Measurements from ENCODE around the gene CD274. TPM values are rescaled to one million over a fixed set of nuclear protein-coding genes. Genes with fewer than 3 reads are reported as not detected.

The CD274 gene
- total RNA-seq, 1 experiment from 2014 or later: 0.42 TPM

GRCh38 chr9:5428794-5429528, 21.4 kb upstream of the CD274 start (continued):
- TF ChIP-seq, protein P1, sequence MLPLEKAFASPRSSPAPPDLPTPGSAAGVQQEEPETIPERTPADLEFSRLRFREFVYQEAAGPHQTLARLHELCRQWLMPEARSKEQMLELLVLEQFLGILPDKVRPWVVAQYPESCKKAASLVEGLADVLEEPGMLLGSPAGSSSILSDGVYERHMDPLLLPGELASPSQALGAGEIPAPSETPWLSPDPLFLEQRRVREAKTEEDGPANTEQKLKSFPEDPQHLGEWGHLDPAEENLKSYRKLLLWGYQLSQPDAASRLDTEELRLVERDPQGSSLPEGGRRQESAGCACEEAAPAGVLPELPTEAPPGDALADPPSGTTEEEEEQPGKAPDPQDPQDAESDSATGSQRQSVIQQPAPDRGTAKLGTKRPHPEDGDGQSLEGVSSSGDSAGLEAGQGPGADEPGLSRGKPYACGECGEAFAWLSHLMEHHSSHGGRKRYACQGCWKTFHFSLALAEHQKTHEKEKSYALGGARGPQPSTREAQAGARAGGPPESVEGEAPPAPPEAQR (CRISPR knock-in tag; IDR thresholded peaks at IDR 0.05): no peak
- TF ChIP-seq ZNF281 (CRISPR knock-in tag; IDR thresholded peaks at IDR 0.05) (no peak), JAZF1 (CRISPR knock-in tag; IDR thresholded peaks at IDR 0.05) (no peak), MXD4 (CRISPR knock-in tag; IDR thresholded peaks at IDR 0.05; ENCODE audit: borderline replicate concordance) (no peak), ZNF671 (CRISPR knock-in tag; IDR thresholded peaks at IDR 0.05) (no peak), RORB (CRISPR knock-in tag; IDR thresholded peaks at IDR 0.05) (no peak), ZNF219 (CRISPR knock-in tag; IDR thresholded peaks at IDR 0.05; ENCODE audit: borderline replicate concordance) (no peak), ELF4 (CRISPR knock-in tag; IDR thresholded peaks at IDR 0.05; ENCODE audit: low read depth) (no peak), ZNF416 (CRISPR knock-in tag; IDR thresholded peaks at IDR 0.05) (no peak), SP1 (CRISPR knock-in tag; conservative IDR thresholded peaks at IDR 0.05) (no peak), ESRRA (CRISPR knock-in tag; IDR thresholded peaks at IDR 0.05; ENCODE audit: borderline replicate concordance) (no peak), CTCF (IDR thresholded peaks at IDR 0.05) (no peak), FOXP1 (CRISPR knock-in tag; IDR thresholded peaks at IDR 0.05; ENCODE audit: borderline replicate concordance) (no peak)

DNA sequence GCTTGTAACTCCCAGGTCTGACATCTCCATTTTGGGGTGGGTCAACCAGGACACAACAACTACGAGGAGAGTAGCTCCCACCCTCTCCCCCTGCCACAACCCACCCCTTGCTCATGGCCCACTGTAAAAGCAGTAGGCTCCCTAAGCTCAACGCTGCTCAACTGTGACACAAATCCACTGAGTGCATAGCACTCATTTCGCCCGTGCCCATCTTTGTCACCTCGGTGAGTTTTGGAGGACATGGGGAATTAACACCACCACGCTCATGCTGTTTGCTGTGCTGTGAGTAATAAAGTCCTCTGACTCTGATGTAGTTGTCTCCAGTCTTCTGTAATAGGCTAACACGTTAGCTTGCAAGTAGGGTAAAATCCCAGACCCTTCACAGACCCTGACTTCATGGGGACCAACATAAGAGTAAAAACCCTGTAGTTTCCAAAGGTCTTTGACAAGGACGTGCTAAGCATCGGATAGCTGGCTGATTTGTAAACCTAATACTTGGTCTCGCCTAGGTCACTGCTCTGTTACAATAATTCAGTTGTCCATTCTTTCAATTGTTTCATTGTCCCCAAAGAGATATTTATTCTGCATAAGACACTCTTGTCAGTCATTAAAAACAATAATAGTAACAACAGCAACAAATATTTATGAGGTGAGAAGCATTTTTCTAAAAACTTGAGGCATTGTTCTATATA, 20.3 kb upstream of the CD274 start:
- ChIA-PET CTCF (interaction anchor here (2.5 kb wide), 1 partner anchor 244 kb away, joined by 9 read pairs; no protein-coding TSS in a partner anchor), POLR2A (no interaction called here)
- peaks cover 2% of the 10 kb centered on the region for H3K9me3 Mint-ChIP-seq
- DNase-seq (ENCODE audit: low spot score) (no peak), ATAC-seq (no peak)
- peaks cover 36% of the 10 kb centered on the region for H3K36me3 Mint-ChIP-seq
- H3K4me1 Mint-ChIP-seq: no peaks in the 10 kb centered on the region
- no peak overlapping the region for H3K4me3 Mint-ChIP-seq
- H3K27ac Mint-ChIP-seq: no peak overlapping the region
- no peaks in the 10 kb centered on the region for H3K27me3 Mint-ChIP-seq (ENCODE audit: low read depth)
- TF ChIP-seq IRF1 (CRISPR knock-in tag; IDR thresholded peaks at IDR 0.05) (no peak), ZNF425 (CRISPR knock-in tag; conservative IDR thresholded peaks at IDR 0.05) (no peak), HMGXB4 (CRISPR knock-in tag; IDR thresholded peaks at IDR 0.05) (no peak), HMGA2 (CRISPR knock-in tag; IDR thresholded peaks at IDR 0.05) (no peak), ZNF232 (CRISPR knock-in tag; IDR thresholded peaks at IDR 0.05) (no peak), GTF2I (CRISPR knock-in tag; conservative IDR thresholded peaks at IDR 0.05) (no peak), ELF4 (CRISPR knock-in tag; IDR thresholded peaks at IDR 0.05; ENCODE audit: low read depth) (no peak), CDX4 (CRISPR knock-in tag; IDR thresholded peaks at IDR 0.05; ENCODE audit: borderline replicate concordance) (no peak), FOXK1 (CRISPR knock-in tag; IDR thresholded peaks at IDR 0.05) (no peak)

Measured in WTC11 (cell line).